GM23338 (cell line): ENCODE results near the gene MINPP1. TPM values are rescaled to one million over a fixed set of nuclear protein-coding genes. Genes with fewer than 3 reads are reported as not detected.

Experiments used
- ATAC-seq: fragments of 200-7000 bp; cut with Tn5 transposase; 3 replicates; pipeline ENCODE4 v1.9.1; 2020
- DNase-seq: peaks from one replicate; pipeline ENCODE4 v3.0.0-alpha.2; 2015; ENCODE audit warnings: low spot score
- H2AFZ ChIP-seq: fragments of 200-600 bp; sonication (generic); 2 replicates; pipeline ENCODE4 v1.8.0; 2016; ENCODE audit warnings: antibody characterized with exemption, mild to moderate bottlenecking, moderate library complexity
- H3F3A ChIP-seq: fragments of 200-600 bp; sonication (generic); replicated peaks from 2 replicates; pipeline ENCODE4 v1.8.0; 2017; ENCODE audit warnings: antibody characterized with exemption, mixed run types, low read depth
- H3K27ac ChIP-seq: fragments of 200-600 bp; sonication (generic); 2 replicates; pipeline ENCODE4 v1.6.1; 2016; ENCODE audit warnings: low read depth
- H3K27me3 ChIP-seq: fragments of 200-600 bp; sonication (generic); 2 replicates; pipeline ENCODE4 v1.8.0; 2016; ENCODE audit warnings: mild to moderate bottlenecking, mixed run types, moderate library complexity; ENCODE audit not compliant: insufficient read depth
- H3K36me3 ChIP-seq: fragments of 200-600 bp; sonication (generic); 2 replicates; pipeline ENCODE4 v1.8.0; 2016; ENCODE audit warnings: mild to moderate bottlenecking; ENCODE audit not compliant: insufficient read depth
- H3K4me1 ChIP-seq: fragments of 200-600 bp; sonication (generic); 2 replicates; pipeline ENCODE4 v1.8.0; 2016; ENCODE audit warnings: mild to moderate bottlenecking, moderate library complexity; ENCODE audit not compliant: insufficient read depth
- H3K4me2 ChIP-seq: fragments of 200-600 bp; sonication (generic); 2 replicates; pipeline ENCODE4 v1.7.1; 2017; ENCODE audit warnings: mixed run types
- H3K4me3 ChIP-seq: fragments of 200-600 bp; sonication (generic); 2 replicates; pipeline ENCODE4 v1.6.1; 2016; ENCODE audit warnings: mixed run types
- H3K79me2 ChIP-seq: fragments of 200-600 bp; sonication (generic); replicated peaks from 2 replicates; pipeline ENCODE4 v1.8.0; 2017; ENCODE audit warnings: mild to moderate bottlenecking; ENCODE audit not compliant: insufficient read depth
- H3K9me2 ChIP-seq: fragments of 200-600 bp; sonication (generic); 2 replicates; pipeline ENCODE4 v1.8.0; 2017; ENCODE audit not compliant: insufficient read depth
- H4K20me1 ChIP-seq: fragments of 200-600 bp; sonication (generic); replicated peaks from 2 replicates; pipeline ENCODE4 v1.8.0; 2017; ENCODE audit warnings: mild to moderate bottlenecking; ENCODE audit not compliant: insufficient read depth
- H3K27ac Mint-ChIP-seq: 2 replicates; pipeline ENCODE4 v1.8.0; 2020; ENCODE audit warnings: inconsistent platforms, mild to moderate bottlenecking, moderate library complexity, mixed read lengths
- H3K27me3 Mint-ChIP-seq: 3 replicates; pipeline ENCODE4 v1.8.0; 2022; ENCODE audit warnings: low read depth, mild to moderate bottlenecking, moderate library complexity, mixed read lengths, inconsistent platforms; ENCODE audit not compliant: insufficient read depth, poor library complexity
- H3K36me3 Mint-ChIP-seq: 3 replicates; pipeline ENCODE4 v1.8.0; 2021; ENCODE audit warnings: low read depth, mild to moderate bottlenecking, inconsistent platforms, moderate library complexity, mixed read lengths
- H3K4me1 Mint-ChIP-seq: 3 replicates; pipeline ENCODE4 v1.8.0; 2020; ENCODE audit warnings: mild to moderate bottlenecking, inconsistent platforms, mixed read lengths
- H3K4me3 Mint-ChIP-seq: 3 replicates; pipeline ENCODE4 v1.8.0; 2021; ENCODE audit warnings: moderate library complexity, mild to moderate bottlenecking, inconsistent platforms, mixed read lengths
- H3K9me3 Mint-ChIP-seq: 3 replicates; pipeline ENCODE4 v1.8.0; 2020; ENCODE audit warnings: moderate library complexity, mild to moderate bottlenecking, inconsistent platforms, mixed read lengths
- CREB1 ChIP-seq: fragments of 250-450 bp; sonication (Bioruptor Pico); IDR thresholded peaks from 2 replicates; pipeline ENCODE4 v1.5.0; 2020; ENCODE audit warnings: low read depth, mild to moderate bottlenecking, moderate library complexity
- CTCF ChIP-seq, 2 experiments: fragments of 200-600 bp in 1 of 2; sonication (generic) in 1 of 2; conservative IDR thresholded peaks; 2 replicates each; pipeline versions ENCODE4 v1.5.1 to v1.6.1; 2016 to 2017; ENCODE audit warnings: antibody characterized with exemption in 2 of 2, low read depth in 2 of 2, mild to moderate bottlenecking in 2 of 2, moderate library complexity in 1 of 2
- ETS1 ChIP-seq: IDR thresholded peaks from 2 replicates; pipeline ENCODE4 v1.6.1; 2016; ENCODE audit warnings: antibody characterized with exemption
- EZH2 ChIP-seq: fragments of 200-600 bp; sonication (generic); IDR thresholded peaks from one replicate; pipeline ENCODE4 v1.8.0; 2017; ENCODE audit warnings: antibody characterized with exemption, mild to moderate bottlenecking, low read depth; ENCODE audit not compliant: unreplicated experiment
- EZH2phosphoT487 ChIP-seq: fragments of 200-600 bp; sonication (generic); IDR thresholded peaks from one replicate; pipeline ENCODE4 v1.8.1; 2018; ENCODE audit warnings: antibody characterized with exemption; ENCODE audit not compliant: unreplicated experiment
- JUNB ChIP-seq: IDR thresholded peaks from one replicate; pipeline ENCODE4 v1.6.1; 2016; ENCODE audit warnings: antibody characterized with exemption; ENCODE audit not compliant: unreplicated experiment
- POLR2AphosphoS5 ChIP-seq: IDR thresholded peaks from 2 replicates; pipeline ENCODE4 v1.6.1; 2016; ENCODE audit warnings: antibody characterized with exemption, low read depth
- REST ChIP-seq: IDR thresholded peaks from one replicate; pipeline ENCODE4 v1.6.1; 2018; ENCODE audit warnings: antibody characterized with exemption; ENCODE audit not compliant: unreplicated experiment
- ZNF114 ChIP-seq: fragments of 250-450 bp; sonication (Bioruptor Pico); IDR thresholded peaks from 2 replicates; pipeline ENCODE4 v1.5.0; 2020; ENCODE audit warnings: mild to moderate bottlenecking, moderate library complexity
- ZNF462 ChIP-seq: fragments of 250-450 bp; sonication (Bioruptor Pico); IDR thresholded peaks from 2 replicates; pipeline ENCODE4 v1.5.0; 2020; ENCODE audit warnings: mild to moderate bottlenecking, moderate library complexity
- polyA plus RNA-seq: library from polyadenylated mRNA; unstranded; fragments of >200 nt; fragmentation: Nextera tagmentation; extraction: Ambion mirVana; gene quantifications from 2 replicates; pipeline ENCODE4 v1.2.1, GENCODE V29; 2016
- total RNA-seq: library from RNA; depleted of rRNA; stranded (reverse); fragments of >200 nt; shearing (Covaris generic); gene quantifications from 2 replicates; pipeline ENCODE4 v1.2.3, GENCODE V29; 2014

The MINPP1 gene
- total and polyA plus RNA-seq, 2 experiments from 2014 or later: 27.0 to 39.3 TPM

- TF ChIP-seq CTCF (conservative IDR thresholded peaks at IDR 0.05; ENCODE audit: low read depth in 2 of 2) (no peak), JUNB (no peak), EZH2 (no peak), REST (no peak), ETS1 (no peak), EZH2phosphoT487 (no peak), POLR2AphosphoS5 (no peak), ZNF114 (no peak), CREB1 (CRISPR knock-in tag) (no peak)
Measured at GRCh38 chr10:87562750-87563149, 58.1 kb downstream of the MINPP1 start (continued).

- Mint-ChIP-seq H3K27me3 (peaks cover 1% of the 10 kb centered on the region), H3K27ac (no peak overlapping the region), H3K4me3 (no peak overlapping the region), H3K36me3 (peaks cover 25% of the 10 kb centered on the region), H3K9me3 (peaks cover 43% of the 10 kb centered on the region), H3K4me1 (no peaks in the 10 kb centered on the region; the same call in 1 of the 3 replicates)
- H3K27ac ChIP-seq: no peak overlapping the region
- H3K79me2 ChIP-seq: no peaks in the 10 kb centered on the region
- peaks cover 7% of the 10 kb centered on the region; the same call in 1 of the 2 replicates for H3K9me2 ChIP-seq
- no peaks in the 10 kb centered on the region for H3K27me3 ChIP-seq
- DNase-seq (no peak), ATAC-seq (no peak)
- H4K20me1 ChIP-seq: no peaks in the 10 kb centered on the region
- no peak overlapping the region for H2AFZ ChIP-seq
- no peaks in the 10 kb centered on the region for H3F3A ChIP-seq
- no peak overlapping the region for H3K4me2 ChIP-seq
- H3K36me3 ChIP-seq: no peaks in the 10 kb centered on the region; the same call in 1 of the 2 replicates
- H3K4me3 ChIP-seq: no peak overlapping the region
- peaks cover under 1% of the 10 kb centered on the region for H3K4me1 ChIP-seq
- TF ChIP-seq CTCF (conservative IDR thresholded peaks at IDR 0.05; ENCODE audit: low read depth in 2 of 2) (no peak), EZH2 (no peak), ZNF462 (CRISPR knock-in tag) (no peak), CREB1 (CRISPR knock-in tag) (no peak)
Measured at GRCh38 chr10:87565010-87565409, 60.3 kb downstream of the MINPP1 start.
